Measurements from ENCODE around the gene RHEB.

DNA sequence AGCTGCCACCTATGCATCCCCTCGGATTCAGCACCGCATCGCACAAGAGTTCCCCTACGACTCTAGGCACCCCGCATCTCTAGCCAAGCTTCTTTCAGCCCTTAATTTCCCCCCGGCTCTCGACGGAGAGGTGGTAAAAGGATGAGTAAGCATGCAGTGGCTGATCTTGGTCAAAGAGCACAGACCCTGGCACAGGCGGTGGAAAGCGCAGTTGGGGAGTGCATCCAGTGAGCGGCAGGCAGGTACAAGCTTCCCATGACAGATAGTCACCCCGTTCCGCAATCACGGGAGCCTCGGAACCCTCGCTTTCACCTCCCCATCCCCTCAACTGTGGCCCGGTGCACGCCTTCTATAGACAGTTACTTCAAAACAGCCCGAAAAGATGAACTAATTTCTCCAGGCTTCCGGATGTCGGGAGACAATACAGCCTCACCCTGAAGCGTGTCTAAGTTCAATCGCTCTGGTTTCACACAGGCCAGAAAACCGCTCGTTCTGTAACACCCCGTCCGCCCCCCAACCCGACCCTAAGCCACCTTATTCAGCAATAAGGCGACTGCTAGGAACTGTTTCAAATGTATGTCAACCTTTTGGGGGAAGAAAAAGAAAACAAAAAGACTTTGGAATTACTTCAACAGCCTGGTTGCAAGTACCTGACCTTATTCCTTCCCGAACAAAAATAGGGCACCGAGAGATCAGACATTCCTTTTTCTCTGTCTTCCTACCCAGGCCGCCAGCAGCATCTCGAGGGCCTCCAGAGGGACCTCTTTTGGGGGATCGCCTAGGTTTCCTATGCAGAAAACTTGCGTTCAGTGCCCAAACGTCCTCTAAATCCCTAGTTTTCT is 1.4 kb downstream of the RHEB start:
- TF ChIP-seq POLR2A (IDR thresholded peaks at IDR 0.05; ENCODE audit: extremely low read depth, insufficient read length) (no peak), CTCF (IDR thresholded peaks at IDR 0.05; ENCODE audit: low read depth, low read length) (no peak)
- TF ChIP-seq, protein P1, sequence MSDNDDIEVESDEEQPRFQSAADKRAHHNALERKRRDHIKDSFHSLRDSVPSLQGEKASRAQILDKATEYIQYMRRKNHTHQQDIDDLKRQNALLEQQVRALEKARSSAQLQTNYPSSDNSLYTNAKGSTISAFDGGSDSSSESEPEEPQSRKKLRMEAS (IDR thresholded peaks at IDR 0.05; ENCODE audit: low read depth, low read length), result peak; percentile 6; the same call in 1 of the 2 replicates

All from NB4 (cell line).